HG03280 (cell line): Measurements from ENCODE around the gene TUSC1.
"Not testable (repeated sequence)": the region's sequence is repeated elsewhere in the genome, so short reads cannot be mapped to it uniquely, and the experiment has no call there.

Source experiments
- ATAC-seq: cut with Tn5 transposase; IDR thresholded peaks from one replicate; pipeline ENCODE4 v1.9.1; 2021; ENCODE audit warnings: mild to moderate bottlenecking, moderate library complexity; ENCODE audit not compliant: unreplicated experiment

Gene TUSC1

GRCh38 chr9:25678147-25678666 is at the start of gene TUSC1:
TSS of gene TUSC1 (minus strand) at chr9:25678444. CDS start at chr9:25678312, 132 bp downstream.
- ATAC-seq: no peak

GRCh38 chr9:25726871-25727410 is 48.7 kb upstream of the TUSC1 start:
- no peak for ATAC-seq

- no peak for ATAC-seq
These were observed 46.2 kb upstream of the TUSC1 start for GRCh38 chr9:25724424-25724823.

GRCh38 chr9:25716220-25716872 is 38.1 kb upstream of the TUSC1 start:
- ATAC-seq: no peak

DNA sequence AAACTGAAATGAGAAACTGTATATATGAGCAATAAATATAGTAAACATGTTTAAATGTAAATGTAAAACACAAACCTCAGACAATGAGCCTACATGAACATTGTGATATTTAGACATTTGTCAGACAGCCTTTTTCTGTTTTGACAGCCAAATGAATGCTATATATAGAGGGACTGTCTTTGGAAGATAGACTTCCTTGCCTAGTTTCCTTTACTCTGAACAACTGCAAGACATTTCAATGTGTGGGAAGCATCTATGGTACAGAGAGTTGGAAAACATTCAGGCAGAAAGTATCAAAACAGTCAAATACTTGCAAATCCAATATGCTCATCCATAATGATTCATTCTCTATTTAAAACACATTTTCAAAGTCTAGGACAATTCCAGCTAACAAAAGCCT is 31.7 kb upstream of the TUSC1 start:
- no peak for ATAC-seq

GRCh38 chr9:25704800-25705199 is 26.6 kb upstream of the TUSC1 start:
- ATAC-seq: no peak

GRCh38 chr9:25703701-25704357 is 25.6 kb upstream of the TUSC1 start:
- ATAC-seq: no peak

- ATAC-seq: no peak
These were observed 24.3 kb upstream of the TUSC1 start for GRCh38 chr9:25702536-25702935.

DNA sequence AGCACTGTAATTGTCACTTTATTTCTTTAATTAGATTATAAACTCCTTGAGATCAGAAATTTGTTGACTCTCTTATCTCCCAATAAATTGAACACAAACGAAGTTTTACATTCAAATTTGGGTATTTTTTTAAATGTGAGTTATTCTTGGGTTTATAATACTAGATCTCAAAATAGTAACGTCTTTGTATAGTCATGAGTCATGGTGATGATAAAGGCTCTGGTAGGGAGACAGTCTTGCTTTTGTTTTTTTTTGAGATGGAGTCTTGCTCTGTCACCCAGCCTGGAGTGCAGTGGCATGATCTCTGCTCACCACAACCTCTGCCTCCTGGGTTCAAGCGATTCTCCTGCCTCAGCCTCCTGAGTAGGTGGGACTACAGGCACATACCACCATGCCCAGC is 22.7 kb upstream of the TUSC1 start:
- ATAC-seq: not testable (repeated sequence)

DNA sequence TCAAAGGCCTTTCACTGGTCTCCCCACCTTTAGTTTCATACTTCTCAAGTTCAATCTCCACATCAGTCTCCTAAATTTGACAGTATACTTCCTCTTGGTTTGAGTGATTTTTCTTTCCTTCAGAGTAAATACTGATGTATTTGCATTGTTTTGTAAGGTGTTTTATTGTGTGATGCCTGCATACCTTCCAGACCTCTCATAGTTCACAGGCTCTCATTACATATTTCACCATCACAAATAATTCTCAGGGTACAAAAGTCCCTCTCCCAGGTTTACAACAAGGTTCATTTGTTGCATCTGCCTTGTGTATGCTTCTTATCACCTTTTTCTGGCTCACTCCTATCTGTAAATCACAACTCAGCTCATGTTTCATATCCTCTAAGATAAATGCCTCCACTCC is 22.2 kb upstream of the TUSC1 start:
- no peak for ATAC-seq

DNA sequence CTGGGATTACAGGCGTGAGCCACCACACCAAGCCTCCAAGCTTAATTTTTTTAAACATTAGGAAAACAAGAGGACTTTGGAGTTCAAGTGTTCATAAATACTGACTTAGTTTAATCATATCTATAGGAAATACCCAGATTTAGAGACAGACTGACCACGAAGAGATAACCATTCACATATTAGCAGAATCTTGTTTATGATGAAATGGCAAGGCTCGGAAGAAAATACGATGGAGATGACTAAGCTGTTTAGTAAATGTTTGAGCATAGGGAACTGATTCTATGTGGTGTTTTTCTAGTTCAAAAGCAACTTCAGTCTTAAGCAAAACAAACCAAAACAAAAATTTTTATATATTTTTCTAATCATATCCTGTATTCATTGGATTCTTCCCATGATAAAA is 13.5 kb upstream of the TUSC1 start:
- no peak for ATAC-seq

DNA sequence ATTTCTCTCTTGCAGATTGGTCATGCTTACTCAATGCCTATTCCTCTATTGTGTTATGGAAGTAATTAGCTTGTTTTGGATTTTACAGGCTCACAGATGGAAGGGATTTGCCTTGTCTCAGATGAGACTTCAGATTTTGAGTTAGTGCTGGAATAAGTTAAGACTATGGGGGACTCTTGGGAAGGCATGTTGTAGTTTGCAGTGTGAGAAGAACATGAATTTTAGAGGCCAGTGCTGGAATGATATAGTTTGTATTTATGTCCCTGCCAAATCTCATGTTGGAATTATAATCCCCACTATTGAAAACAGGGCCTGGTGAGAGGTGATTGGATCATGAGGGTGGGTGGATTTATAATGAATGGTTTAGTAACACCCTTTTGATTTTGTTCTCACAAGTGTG is 6.1 kb upstream of the TUSC1 start:
- no peak for ATAC-seq

DNA sequence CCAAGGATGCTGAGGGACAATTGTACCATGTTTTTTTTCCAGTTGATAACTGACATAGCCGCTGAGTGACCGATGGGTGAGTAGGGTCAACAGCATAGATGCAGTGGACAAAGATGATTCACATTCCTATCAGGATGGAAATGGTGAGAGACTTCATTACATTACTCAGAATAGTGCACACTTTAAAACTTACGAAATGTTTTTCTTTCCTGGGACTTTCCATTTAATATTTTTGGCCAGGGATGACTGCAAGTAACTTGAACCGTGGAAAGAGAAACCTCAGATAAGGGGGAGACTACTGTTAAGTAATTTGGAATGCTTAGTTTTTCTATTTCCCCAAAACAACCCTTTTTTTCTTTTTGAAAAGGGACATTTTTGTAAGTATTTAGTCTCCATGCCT is 3.0 kb upstream of the TUSC1 start:
- ATAC-seq: no peak

- ATAC-seq: no peak
These were observed 659 bp upstream of the TUSC1 start for GRCh38 chr9:25678846-25679360.

- ATAC-seq: no peak
These were observed 720 bp downstream of the TUSC1 start for GRCh38 chr9:25677301-25678146.

DNA sequence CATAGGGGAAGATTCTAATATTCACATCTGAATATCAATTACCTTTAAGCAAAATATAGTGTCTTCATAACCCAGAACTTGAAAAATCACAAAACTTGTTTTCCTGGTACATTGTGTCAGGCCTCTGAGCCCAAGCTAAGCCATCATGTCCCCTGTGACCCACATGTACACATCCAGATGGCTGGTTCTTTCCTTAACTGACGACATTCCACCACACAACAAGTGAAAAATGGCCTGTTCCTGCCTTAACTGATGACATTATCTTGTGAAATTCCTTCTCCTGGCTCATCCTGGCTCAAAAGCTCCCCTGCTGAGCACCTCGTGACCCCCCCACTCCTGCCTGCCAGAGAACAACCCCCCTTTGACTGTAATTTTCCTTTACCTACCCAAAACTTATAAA is 2.4 kb downstream of the TUSC1 start:
- ATAC-seq: not testable (repeated sequence)

DNA sequence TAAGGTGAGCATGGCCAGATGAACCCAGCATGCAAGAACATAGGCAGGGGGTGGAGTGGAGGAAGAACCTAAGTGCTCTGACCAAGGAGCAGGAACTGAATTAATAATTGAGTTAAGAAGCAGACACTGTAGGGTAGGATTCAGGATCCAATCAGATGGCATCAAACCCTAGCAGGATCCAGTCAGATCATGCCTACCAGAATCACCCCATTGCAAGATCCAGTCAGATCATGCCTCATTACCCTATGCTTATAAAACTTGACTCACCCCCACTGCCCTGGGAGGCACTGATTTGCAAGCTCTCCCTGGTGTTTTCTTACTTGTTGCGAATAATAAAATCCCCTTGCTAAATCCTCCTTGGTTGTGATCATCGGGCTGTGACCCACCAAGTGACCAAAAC is 19.7 kb downstream of the TUSC1 start:
- no peak for ATAC-seq

- ATAC-seq: no peak
These were observed 23.8 kb downstream of the TUSC1 start for GRCh38 chr9:25654417-25654816.

DNA sequence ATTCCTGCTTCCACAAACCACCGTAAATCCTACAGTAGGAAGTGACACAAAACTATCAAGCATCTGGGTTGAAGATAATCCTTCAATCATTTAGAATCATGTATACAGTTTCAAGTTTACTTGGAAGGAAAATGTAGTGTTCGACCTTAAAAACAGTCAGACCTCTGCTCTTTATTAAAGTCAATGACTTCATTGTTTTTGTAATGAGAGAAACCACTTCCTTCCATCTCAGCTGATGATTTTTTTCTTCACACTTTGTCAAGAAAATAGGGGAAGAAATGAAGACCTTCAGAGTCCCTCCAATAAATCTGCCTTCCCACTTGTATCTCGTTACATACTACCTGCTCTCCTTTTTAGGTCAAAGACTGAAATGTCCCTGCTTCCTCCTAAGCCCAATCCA is 30.1 kb downstream of the TUSC1 start:
- ATAC-seq: no peak

GRCh38 chr9:25636026-25636425 is 42.2 kb downstream of the TUSC1 start:
- ATAC-seq: no peak

GRCh38 chr9:25629231-25629630 is 49.0 kb downstream of the TUSC1 start:
- no peak for ATAC-seq
